ENCODE results near the gene TULP4.

DNA sequence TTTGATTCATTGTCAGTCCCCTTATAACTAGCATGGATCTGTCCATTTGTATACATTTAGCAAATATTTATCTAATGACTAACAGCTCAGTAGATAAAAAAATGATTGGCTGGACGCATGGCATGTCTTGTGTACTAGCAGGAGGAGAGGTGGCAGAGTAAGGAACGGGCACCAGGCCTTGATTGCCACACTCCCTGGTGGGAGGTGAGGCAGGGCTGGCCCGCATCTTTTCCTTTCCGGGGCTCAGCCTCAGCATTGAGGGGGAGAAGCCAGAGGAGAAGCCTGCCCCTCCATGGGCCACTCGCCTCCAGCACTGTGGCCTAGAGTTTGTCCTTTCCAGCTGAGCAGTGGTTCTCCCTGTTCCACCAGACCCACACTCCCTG lies 162.7 kb downstream of the TULP4 start:
- TF ChIP-seq, protein P1, sequence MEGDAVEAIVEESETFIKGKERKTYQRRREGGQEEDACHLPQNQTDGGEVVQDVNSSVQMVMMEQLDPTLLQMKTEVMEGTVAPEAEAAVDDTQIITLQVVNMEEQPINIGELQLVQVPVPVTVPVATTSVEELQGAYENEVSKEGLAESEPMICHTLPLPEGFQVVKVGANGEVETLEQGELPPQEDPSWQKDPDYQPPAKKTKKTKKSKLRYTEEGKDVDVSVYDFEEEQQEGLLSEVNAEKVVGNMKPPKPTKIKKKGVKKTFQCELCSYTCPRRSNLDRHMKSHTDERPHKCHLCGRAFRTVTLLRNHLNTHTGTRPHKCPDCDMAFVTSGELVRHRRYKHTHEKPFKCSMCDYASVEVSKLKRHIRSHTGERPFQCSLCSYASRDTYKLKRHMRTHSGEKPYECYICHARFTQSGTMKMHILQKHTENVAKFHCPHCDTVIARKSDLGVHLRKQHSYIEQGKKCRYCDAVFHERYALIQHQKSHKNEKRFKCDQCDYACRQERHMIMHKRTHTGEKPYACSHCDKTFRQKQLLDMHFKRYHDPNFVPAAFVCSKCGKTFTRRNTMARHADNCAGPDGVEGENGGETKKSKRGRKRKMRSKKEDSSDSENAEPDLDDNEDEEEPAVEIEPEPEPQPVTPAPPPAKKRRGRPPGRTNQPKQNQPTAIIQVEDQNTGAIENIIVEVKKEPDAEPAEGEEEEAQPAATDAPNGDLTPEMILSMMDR (conservative IDR thresholded peaks at IDR 0.05 in 1 of 2, IDR thresholded peaks at IDR 0.05 in 1 of 2; ENCODE audit: low read depth in 1 of 2, low read length in 2 of 2): no peak
- TF ChIP-seq EZH2 (IDR thresholded peaks at IDR 0.05; ENCODE audit: low read length, missing control alignments): no peak

Measured in fibroblast of lung (primary cell).